Cardiac fibroblast (primary cell): ENCODE data around the gene DAD1.

Experiments used
- DNase-seq, 2 donors: peaks; one replicate each; pipeline versions ENCODE4 v3.0.0 to v3.0.0-alpha.2; 2010; ENCODE audit warnings: low read depth in 2 of 2
- H3K4me3 ChIP-seq, 2 donors: replicated peaks in 1 of 2; 1 replicate in 1 of 2; 2 replicates in 1 of 2; pipeline ENCODE4 v1.5.1; 2011; ENCODE audit warnings: low read depth in 2 of 2, low read length in 2 of 2, mild to moderate bottlenecking in 2 of 2, moderate library complexity in 1 of 2
- TF ChIP-seq, protein P1 (sequence below): IDR thresholded peaks from one replicate; pipeline ENCODE4 v1.5.1; 2011; ENCODE audit warnings: low read depth, mild to moderate bottlenecking, low read length, inconsistent platforms

Gene DAD1

DNA sequence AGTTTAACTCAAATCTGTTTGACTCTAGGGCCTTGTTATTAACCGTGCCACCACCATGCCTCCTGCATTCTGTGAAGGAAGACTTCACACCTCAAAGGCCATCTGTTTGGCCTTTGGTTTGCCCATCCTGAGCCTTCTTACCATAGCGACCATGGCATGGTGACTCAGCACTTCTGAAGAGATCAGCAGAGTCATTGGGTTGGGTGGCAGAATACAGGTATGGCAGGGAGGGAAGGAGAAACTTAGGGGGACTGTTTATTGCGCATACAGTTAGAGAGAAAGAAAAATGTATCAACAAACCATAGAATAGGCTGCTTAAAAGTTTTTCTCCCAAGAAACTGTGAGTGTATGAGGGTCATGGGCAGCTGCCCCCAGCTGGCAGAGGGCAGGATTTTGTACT is 49.2 kb downstream of the DAD1 start:
- no peak overlapping the region for H3K4me3 ChIP-seq
- no peak for DNase-seq
- TF ChIP-seq, protein P1, sequence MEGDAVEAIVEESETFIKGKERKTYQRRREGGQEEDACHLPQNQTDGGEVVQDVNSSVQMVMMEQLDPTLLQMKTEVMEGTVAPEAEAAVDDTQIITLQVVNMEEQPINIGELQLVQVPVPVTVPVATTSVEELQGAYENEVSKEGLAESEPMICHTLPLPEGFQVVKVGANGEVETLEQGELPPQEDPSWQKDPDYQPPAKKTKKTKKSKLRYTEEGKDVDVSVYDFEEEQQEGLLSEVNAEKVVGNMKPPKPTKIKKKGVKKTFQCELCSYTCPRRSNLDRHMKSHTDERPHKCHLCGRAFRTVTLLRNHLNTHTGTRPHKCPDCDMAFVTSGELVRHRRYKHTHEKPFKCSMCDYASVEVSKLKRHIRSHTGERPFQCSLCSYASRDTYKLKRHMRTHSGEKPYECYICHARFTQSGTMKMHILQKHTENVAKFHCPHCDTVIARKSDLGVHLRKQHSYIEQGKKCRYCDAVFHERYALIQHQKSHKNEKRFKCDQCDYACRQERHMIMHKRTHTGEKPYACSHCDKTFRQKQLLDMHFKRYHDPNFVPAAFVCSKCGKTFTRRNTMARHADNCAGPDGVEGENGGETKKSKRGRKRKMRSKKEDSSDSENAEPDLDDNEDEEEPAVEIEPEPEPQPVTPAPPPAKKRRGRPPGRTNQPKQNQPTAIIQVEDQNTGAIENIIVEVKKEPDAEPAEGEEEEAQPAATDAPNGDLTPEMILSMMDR: no peak

DNA sequence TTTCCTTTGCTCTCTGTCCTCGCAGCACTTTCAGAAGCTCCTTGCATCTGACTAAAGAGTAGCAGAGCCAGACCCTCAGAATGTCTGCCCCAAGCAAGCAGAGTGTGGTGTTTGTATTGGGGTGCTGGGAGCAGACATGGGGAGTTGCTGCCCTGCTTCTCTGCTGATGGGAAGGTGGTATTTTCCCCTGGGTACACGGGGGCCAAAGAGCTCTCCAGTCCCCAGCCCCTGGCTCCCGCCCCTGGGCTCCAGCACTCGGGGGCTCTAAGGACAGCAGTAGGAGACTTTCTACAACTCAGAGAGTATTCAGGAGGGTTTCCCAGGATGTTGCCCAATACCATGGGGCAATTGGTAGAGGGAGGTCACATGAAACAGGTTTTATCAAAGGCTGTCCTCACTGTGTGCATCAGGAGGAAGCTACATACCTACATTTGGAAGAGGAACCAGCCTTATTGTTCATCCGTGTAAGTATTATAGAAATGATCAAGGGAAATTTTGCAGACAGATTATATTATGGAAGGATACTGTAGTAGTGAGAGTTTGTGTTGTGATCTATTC is 50.3 kb downstream of the DAD1 start:
- DNase-seq: no peak
- TF ChIP-seq, protein P1: no peak
- H3K4me3 ChIP-seq: no peak overlapping the region

DNA sequence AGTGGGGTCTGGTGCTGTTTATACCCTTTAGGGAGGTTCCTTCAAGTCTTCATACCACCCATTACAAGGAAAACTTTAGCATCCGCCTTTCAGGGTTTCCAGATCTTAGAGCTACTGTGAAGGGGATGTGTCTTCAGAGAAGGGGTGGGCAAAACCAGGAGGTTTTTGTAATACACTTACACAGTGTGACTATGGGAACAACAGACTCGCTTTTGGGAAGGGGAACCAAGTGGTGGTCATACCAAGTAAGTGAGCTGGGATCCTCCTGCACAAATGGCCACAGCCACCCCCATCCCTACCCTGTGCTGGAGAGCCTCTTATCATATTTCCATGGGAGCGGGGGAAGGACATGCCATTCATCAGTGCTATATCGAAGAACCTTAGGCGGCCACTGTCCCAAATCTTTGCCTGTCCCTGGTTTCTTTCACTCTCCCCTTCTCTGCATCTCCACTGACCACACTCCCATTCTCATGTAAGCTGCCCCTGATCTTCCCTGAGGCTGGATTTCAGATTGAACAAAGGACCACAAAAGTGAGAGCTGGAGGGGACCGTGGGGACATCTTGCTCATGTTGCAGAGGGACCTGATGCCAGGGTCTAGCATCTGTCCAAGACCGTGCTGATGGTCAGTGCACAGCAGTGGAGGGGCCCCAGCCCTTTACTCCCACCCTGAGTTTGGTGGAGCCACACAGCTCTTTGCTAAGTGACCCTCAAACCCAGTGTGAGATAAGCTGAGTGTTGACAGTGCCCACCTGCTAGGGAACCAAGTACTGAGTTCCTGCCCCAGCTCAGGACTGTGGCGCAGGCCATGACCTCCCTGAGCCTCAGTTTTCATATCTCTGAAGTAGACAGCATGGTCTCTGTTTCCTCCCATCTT is 51.4 kb downstream of the DAD1 start:
- H3K4me3 ChIP-seq: no peak overlapping the region
- no peak for DNase-seq
- TF ChIP-seq, protein P1: no peak

DNA sequence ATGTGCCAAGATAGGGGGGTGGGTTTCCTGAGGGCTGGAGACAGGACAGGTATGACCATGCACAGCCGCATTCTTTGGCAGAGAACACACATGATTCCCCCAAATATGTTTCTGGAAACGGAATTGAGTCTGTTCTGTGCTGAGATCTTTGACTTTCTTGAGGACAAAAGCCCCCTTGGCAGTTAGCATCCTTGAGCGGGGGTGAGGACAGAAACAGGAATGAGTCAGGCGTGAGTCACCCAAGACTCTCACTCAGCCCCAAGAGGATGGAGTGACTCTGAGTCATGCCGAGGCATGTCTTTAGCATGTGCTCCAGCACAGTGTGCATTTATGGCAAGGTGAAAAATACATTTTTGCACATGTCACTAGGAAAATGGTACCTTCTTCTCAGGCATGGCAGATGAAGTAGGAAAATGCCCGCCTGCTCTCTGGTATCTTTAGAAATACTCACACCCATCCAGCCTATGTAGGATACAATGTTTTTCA is 52.1 kb downstream of the DAD1 start:
- peak; percentile 88 to 97 for DNase-seq
- no peak overlapping the region for H3K4me3 ChIP-seq
- TF ChIP-seq, protein P1: no peak

DNA sequence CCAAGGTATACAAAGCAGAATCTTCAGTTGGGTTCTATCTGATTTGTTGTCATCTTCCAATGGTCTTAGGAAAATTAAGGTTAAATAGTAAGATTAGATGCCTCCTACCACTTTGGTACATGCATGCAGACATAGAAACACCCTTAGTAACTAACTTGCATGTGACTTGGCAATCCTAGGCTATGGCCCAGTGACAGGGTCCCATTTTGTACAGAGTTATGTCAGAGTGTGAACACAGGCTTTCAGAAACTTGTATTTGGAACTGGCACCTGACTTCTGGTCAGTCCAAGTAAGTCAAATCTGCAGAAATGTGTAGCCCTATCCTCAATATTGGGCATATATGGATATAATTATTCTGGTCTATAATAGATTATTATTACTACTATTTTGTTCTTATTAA is 53.1 kb downstream of the DAD1 start:
- no peak overlapping the region for H3K4me3 ChIP-seq

DNA sequence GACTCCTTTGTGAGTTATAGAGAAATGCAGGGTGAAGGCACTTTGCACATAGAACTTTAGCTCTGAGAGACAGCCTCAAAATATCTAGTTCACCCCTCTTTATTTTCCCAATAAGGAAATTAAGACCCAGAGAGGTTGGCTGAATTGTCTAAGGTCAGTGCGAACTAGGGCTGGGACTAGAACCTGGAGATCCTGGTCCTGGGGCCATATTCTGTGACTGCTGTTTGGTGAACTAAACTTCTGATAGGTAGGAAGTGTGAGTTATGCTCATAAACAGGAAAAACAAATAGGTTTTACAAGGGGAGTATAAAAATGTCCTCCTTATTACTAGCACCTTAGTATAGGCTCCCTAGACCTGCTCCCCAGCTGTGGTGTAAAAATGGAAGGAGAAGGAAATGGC is 53.9 kb downstream of the DAD1 start:
- TF ChIP-seq, protein P1: no peak
- H3K4me3 ChIP-seq: no peak overlapping the region

More for the DNA sequence above, 53.1 kb downstream of the DAD1 start:
- DNase-seq: no peak
- TF ChIP-seq, protein P1: no peak

More for the DNA sequence above, 53.9 kb downstream of the DAD1 start:
- no peak for DNase-seq
